K562 (cell line): ENCODE data around the gene KMT2E. TPM values are rescaled to one million over a fixed set of nuclear protein-coding genes. Genes with fewer than 3 reads are reported as not detected.
"Not testable (repeated sequence)": the region's sequence is repeated elsewhere in the genome, so short reads cannot be mapped to it uniquely, and the experiment has no call there.

ENCODE experiments used
- ATAC-seq: fragments of 200-7000 bp; cut with Tn5 transposase; 3 replicates; pipeline ENCODE4 v1.9.1; 2020; ENCODE audit warnings: moderate library complexity
- BruUV-seq: library from RNA; stranded (reverse); fragments of 400-500 nt; replicated peaks from 2 replicates; lab custom pipeline; 2021; lab: Mats Ljungman, UMichigan
- CTCF ChIA-PET: fragments of 300-600 bp; formaldehyde crosslinking; extraction: SDS; loops from one replicate; lab custom pipeline; 2021; ENCODE audit warnings: low intra/inter-chr PET ratio; lab: Yijun Ruan, JAX
- POLR2A ChIA-PET: fragments of 300-600, 350-650 bp; sonication (Branson Sonifier 250); formaldehyde crosslinking; extraction: SDS; loops from one replicate; lab custom pipeline; 2021; ENCODE audit warnings: antibody characterized with exemption, inconsistent platforms; lab: Yijun Ruan, JAX
- DNase-seq, 4 experiments: peaks; one replicate each; pipeline versions ENCODE4 v3.0.0 to v3.0.0-alpha.2; 2011 to 2018; ENCODE audit warnings: low spot score in 3 of 4, mixed read lengths in 3 of 4; ENCODE audit errors: extremely low read depth in 1 of 4
- FAIRE-seq: peaks from 2 replicates; lab custom pipeline; 2011; peaks lifted over from hg19 to GRCh38; lab: Jason Lieb, UNC
- H2AFZ ChIP-seq: 2 replicates; pipeline ENCODE4 v1.6.0; 2011; ENCODE audit warnings: low read depth, low read length, control low read depth, inconsistent platforms
- H3K27ac ChIP-seq: fragments of 200-600 bp; 3 replicates; pipeline ENCODE4 v1.8.0; 2011; ENCODE audit warnings: low read depth, mild to moderate bottlenecking, control low read depth, inconsistent platforms, low read length, moderate library complexity, mixed read lengths; ENCODE audit errors: extremely low read depth
- H3K27me3 ChIP-seq, 2 experiments: fragments of 300-600 bp in 1 of 2; 2 replicates in 1 of 2; 3 replicates in 1 of 2; pipeline versions ENCODE4 v1.6.0 to v1.8.0; 2011; ENCODE audit warnings: inconsistent platforms in 2 of 2, low read length in 2 of 2, mild to moderate bottlenecking in 1 of 2, mixed read lengths in 1 of 2, moderate library complexity in 1 of 2; ENCODE audit not compliant: control insufficient read depth in 2 of 2, insufficient read depth in 2 of 2
- H3K36me3 ChIP-seq: fragments of 300-600 bp; 3 replicates; pipeline ENCODE4 v1.8.0; 2011; ENCODE audit warnings: mild to moderate bottlenecking, low read length, inconsistent platforms; ENCODE audit not compliant: control insufficient read depth, insufficient read depth
- H3K4me1 ChIP-seq, 2 experiments: fragments of 200-600 bp in 1 of 2; replicated peaks in 1 of 2; 2 replicates in 1 of 2; 3 replicates in 1 of 2; pipeline versions ENCODE4 v1.5.1 to v1.8.0; 2011; ENCODE audit warnings: inconsistent platforms in 2 of 2, low read length in 2 of 2, mild to moderate bottlenecking in 1 of 2, mixed read lengths in 1 of 2, moderate library complexity in 1 of 2; ENCODE audit not compliant: control insufficient read depth in 2 of 2, insufficient read depth in 2 of 2
- H3K4me2 ChIP-seq: 2 replicates; pipeline ENCODE4 v1.6.1; 2011; ENCODE audit warnings: low read length, control low read depth, inconsistent platforms, mixed read lengths; ENCODE audit not compliant: insufficient read depth
- H3K4me3 ChIP-seq: fragments of 200-600 bp; sonication (generic), shearing (Covaris generic); 2 replicates; pipeline ENCODE4 v1.5.1; 2016; ENCODE audit warnings: control low read depth, inconsistent platforms
- H3K79me2 ChIP-seq: fragments of 200-600 bp; 3 replicates; pipeline ENCODE4 v1.8.0; 2011; ENCODE audit warnings: low read length, inconsistent platforms; ENCODE audit not compliant: control insufficient read depth, insufficient read depth
- H3K9ac ChIP-seq, 2 experiments: 2 replicates each; pipeline versions ENCODE4 v1.6.0 to v1.6.1; 2011; ENCODE audit warnings: low read depth in 2 of 2, low read length in 2 of 2, control low read depth in 1 of 2, inconsistent platforms in 1 of 2, mild to moderate bottlenecking in 1 of 2, mixed read lengths in 1 of 2; ENCODE audit not compliant: insufficient read depth in 1 of 2
- H3K9me1 ChIP-seq: one replicate; pipeline ENCODE4 v1.6.0; 2011; ENCODE audit warnings: inconsistent platforms, mild to moderate bottlenecking, low read length, moderate library complexity; ENCODE audit not compliant: control insufficient read depth, insufficient read depth
- H3K9me3 ChIP-seq: replicated peaks from 2 replicates; pipeline ENCODE4 v1.5.1; 2011; ENCODE audit warnings: low read depth, low read length, inconsistent platforms; ENCODE audit not compliant: control insufficient read depth, insufficient read depth
- H4K20me1 ChIP-seq: replicated peaks from 2 replicates; pipeline ENCODE4 v1.6.1; 2011; ENCODE audit warnings: low read length, inconsistent platforms, mixed read lengths; ENCODE audit not compliant: control insufficient read depth, insufficient read depth
- ARID2 ChIP-seq: fragments of 450-650 bp; IDR thresholded peaks from 2 replicates; pipeline ENCODE4 v1.6.1; 2017; ENCODE audit warnings: antibody characterized with exemption, mild to moderate bottlenecking
- EP400 ChIP-seq: fragments of 450-650 bp; IDR thresholded peaks from 2 replicates; pipeline ENCODE4 v1.6.1; 2017; ENCODE audit warnings: antibody characterized with exemption, mild to moderate bottlenecking, moderate library complexity
- MIER1 ChIP-seq: fragments of 450-650 bp; IDR thresholded peaks from 2 replicates; pipeline ENCODE4 v1.6.1; 2016; ENCODE audit warnings: antibody characterized with exemption, mild to moderate bottlenecking, low read depth
- OTX1 ChIP-seq: fragments of 450-650 bp; formaldehyde crosslinking; IDR thresholded peaks from 2 replicates; pipeline ENCODE4 v1.4.0; 2022; ENCODE audit warnings: mild to moderate bottlenecking
- SRSF3 ChIP-seq: fragments of 200-400 bp; formaldehyde crosslinking; IDR thresholded peaks from 2 replicates; pipeline ENCODE4 v1.6.1; 2016; ENCODE audit warnings: mild to moderate bottlenecking, low read length, moderate library complexity; ENCODE audit not compliant: insufficient read depth
- SUPT5H ChIP-seq: fragments of 450-650 bp; IDR thresholded peaks from 2 replicates; pipeline ENCODE4 v1.6.1; 2016
- ZNF232 ChIP-seq: sonication (generic); formaldehyde crosslinking; IDR thresholded peaks from 2 replicates; pipeline ENCODE4 v1.8.0; 2022; ENCODE audit warnings: mild to moderate bottlenecking, missing genetic modification reagents
- WGBS: fragments of 100-300 bp; shearing (Covaris generic); methylation state at CpG from one replicate; pipeline ENCODE4 v1.1.6; 2016; ENCODE audit warnings: low coverage, mixed read lengths; ENCODE audit not compliant: insufficient coverage; ENCODE audit errors: missing lambda C conversion rate; 5-methylcytosine and 5-hydroxymethylcytosine counted together
- in situ Hi-C: fragments of 300-500 bp; cut with MboI; formaldehyde crosslinking; loops from 4 replicates; pipeline ENCODE4 v1.15.0; 2018; ENCODE audit warnings: inconsistent platforms, mixed read lengths
- intact Hi-C: fragments of 100-400 bp; cut with micrococcal nuclease; formaldehyde crosslinking; loops from 2 replicates; pipeline ENCODE4 v1.14.2; 2022
- polyA plus RNA-seq, 8 experiments: library from polyadenylated mRNA; depleted of rRNA in 4 of 8; stranded (reverse) in 5 of 8; unstranded in 3 of 8; fragments of >200 nt; fragmentation: Nextera tagmentation in 2 of 8; fragmentation: Illumina TruSeq in 1 of 8; extraction: Ambion mirVana in 2 of 8; extraction: Trizol in 1 of 8; gene quantifications; 2 replicates each; pipeline versions ENCODE4 v1.2.1 to v1.2.3, GENCODE V29; 2011 to 2014; ENCODE audit warnings: inconsistent platforms in 1 of 8, missing spikeins in 1 of 8
- total RNA-seq, 7 experiments: library from RNA; depleted of rRNA in 6 of 7; stranded (reverse); fragments of >200 nt in 6 of 7; fragmentation: Illumina TruSeq in 2 of 7; extraction: Trizol in 2 of 7; gene quantifications; 2 replicates each; pipeline versions ENCODE4 v1.2.1 to v1.2.3, GENCODE V29; 2011 to 2021; ENCODE audit warnings: low replicate concordance in 1 of 7
- TF ChIP-seq, protein P1 (sequence below): IDR thresholded peaks from 2 replicates; pipeline ENCODE4 v1.6.1; 2016; ENCODE audit warnings: missing genetic modification characterization, missing compliant biosample characterization

KMT2E gene
- total and polyA plus RNA-seq, 9 of the 15 experiments (the other 6 are each of a cell fraction or from before 2014, with no cell fraction given) = 8.9 to 55.3 (median 38.1) TPM

DNA sequence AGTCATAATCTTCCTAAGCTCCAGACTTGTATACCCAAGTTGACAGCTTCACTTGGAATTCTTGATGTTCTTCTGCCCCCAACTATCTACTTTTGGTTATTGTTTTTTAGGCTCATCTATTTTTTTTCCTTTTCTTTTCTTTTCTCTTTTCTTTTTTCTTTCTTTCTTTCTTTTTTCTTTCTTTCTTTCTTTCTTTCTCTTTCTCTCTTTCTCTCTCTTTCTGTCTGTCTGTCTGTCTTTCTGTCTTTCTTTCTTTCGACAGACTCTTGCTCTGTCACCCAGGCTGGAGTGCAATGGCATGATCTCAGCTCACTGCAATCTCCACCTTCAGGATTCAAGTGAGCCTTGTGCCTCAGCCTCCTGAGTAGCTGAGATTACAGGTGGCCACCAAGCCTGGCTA, 36.5 kb downstream of the KMT2E start (continued):
- TF ChIP-seq SRSF3 = no peak
- TF ChIP-seq ZNF232 = no peak
- TF ChIP-seq EP400 = peak; percentile 25; the same call in 1 of the 2 replicates
- no peak for TF ChIP-seq MIER1

DNA sequence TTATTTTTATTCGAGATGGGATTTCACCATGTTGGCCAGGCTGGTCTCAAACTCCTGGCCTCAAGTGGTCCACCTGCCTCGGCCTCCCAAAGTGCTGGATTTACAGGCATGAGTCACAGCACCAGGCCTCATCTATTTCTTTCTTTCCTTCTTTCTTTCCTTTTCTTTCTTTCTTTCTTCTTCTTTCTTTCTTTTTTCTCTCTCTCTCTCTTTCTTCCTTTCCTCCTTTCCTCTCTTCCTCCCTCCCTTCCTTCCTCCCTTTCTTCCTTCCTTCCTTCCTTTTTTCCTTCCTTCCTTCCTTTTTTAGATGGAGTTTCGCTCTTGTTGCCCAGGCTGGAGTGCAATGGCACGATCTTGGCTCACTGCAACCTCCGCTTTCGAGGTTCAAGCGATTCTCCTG, 36.9 kb downstream of the KMT2E start:
- H3K4me3 ChIP-seq, H3K9ac ChIP-seq, BruUV-seq, H3K4me1 ChIP-seq, FAIRE-seq, DNase-seq, intact Hi-C loops, H4K20me1 ChIP-seq, in situ Hi-C loops, H2AFZ ChIP-seq, H3K9me1 ChIP-seq, H3K4me2 ChIP-seq, H3K27ac ChIP-seq, CTCF ChIA-PET, ATAC-seq, H3K27me3 ChIP-seq, H3K9me3 ChIP-seq: not testable (repeated sequence)
- peaks cover 75% of the 10 kb centered on the region for H3K79me2 ChIP-seq
- peaks cover 60% of the 10 kb centered on the region for H3K36me3 ChIP-seq
- TF ChIP-seq, protein P1, sequence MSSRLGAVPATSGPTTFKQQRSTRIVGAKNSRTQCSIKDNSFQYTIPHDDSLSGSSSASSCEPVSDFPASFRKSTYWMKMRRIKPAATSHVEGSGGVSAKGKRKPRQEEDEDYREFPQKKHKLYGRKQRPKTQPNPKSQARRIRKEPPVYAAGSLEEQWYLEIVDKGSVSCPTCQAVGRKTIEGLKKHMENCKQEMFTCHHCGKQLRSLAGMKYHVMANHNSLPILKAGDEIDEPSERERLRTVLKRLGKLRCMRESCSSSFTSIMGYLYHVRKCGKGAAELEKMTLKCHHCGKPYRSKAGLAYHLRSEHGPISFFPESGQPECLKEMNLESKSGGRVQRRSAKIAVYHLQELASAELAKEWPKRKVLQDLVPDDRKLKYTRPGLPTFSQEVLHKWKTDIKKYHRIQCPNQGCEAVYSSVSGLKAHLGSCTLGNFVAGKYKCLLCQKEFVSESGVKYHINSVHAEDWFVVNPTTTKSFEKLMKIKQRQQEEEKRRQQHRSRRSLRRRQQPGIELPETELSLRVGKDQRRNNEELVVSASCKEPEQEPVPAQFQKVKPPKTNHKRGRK (tag) = peak; percentile 87
- 0 out of 2 replicates have a peak, but pooled peaks have one; percentile 9 for TF ChIP-seq ARID2
- TF ChIP-seq OTX1 (CRISPR knock-in tag) = 0 out of 2 replicates have a peak, but pooled peaks have one; percentile 24
- TF ChIP-seq SUPT5H = 0 out of 2 replicates have a peak, but pooled peaks have one; percentile 38
- POLR2A ChIA-PET = interaction anchor here (1.7 to 4.0 kb wide), 2 partner anchors 10 to 37 kb away, joined by 4 to 22 read pairs; partner anchors contain the start of gene KMT2E
- 90% methylated on average over 7 of the region's 7 CpGs for WGBS
